Stimulated activated CD8-positive, alpha-beta memory T cell treated with anti-CD3 and anti-CD28 coated beads, Interleukin-12 subunit alpha, Interleukin-12 subunit beta, amount 100 ng/mL, for 24 hours (primary cell): Measurements from ENCODE around the gene SFTPB.

Experiments used
- DNase-seq: peaks from one replicate; pipeline ENCODE4 v3.0.0-alpha.2; 2020; ENCODE audit errors: extremely low read depth

The SFTPB gene

DNA sequence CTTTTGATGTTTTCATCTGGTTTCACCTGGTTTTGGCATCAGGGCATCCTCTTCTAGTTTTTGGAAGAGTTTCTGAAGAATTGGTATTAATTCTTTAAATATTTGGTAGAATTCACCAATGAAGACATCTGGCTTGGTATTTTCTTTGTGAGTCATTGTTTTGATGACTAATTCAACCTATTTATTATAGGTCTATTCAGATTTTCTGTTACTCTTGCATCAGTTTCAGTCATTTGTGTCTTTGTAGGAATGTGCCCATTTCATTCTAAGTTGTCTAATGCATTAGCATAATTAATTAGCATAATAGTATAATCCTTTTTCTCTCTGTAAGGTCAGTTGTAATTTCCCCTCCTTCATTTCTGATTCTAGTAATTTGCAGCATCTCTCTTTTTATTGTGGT is 34.2 kb upstream of the SFTPB start:
- DNase-seq, result no peak

DNA sequence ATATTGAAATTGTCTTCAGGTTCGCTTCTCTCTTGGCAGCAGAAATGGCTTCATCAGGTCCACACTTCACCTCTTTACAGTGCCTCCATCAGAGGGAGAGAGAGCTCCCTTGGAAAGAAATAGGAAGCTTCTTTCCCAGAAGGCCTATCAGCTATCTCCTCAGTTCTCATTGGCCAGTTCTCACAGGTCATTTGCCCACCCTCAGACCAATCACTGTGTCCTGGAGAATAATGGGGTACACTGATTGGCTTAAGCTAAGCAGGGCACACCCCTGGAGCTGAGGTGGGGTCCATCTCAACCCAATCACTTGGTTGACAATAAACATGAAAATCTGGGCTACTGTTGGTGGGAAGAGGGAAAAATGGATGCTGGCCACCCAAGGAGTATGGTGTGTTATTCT is 31.3 kb upstream of the SFTPB start:
- DNase-seq, result no peak

DNA sequence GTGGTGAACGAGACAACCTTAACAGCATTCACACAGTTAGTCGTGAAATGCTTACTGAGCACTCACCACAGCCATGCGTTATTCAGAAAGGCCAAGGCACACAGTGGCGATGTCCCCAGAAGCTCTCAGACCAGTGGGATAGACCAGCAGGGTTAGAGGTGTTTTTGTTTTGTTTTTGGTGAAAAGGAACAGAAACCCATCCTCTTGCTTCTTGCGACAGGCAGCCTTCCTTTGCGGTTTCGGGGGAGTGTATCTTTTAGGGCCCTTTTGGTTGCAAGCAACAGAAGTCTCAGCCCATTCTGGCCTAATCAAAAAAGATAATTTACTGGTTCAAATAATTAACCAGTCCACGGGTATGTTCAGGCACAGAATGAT is 30.9 kb upstream of the SFTPB start:
- no peak for DNase-seq

DNA sequence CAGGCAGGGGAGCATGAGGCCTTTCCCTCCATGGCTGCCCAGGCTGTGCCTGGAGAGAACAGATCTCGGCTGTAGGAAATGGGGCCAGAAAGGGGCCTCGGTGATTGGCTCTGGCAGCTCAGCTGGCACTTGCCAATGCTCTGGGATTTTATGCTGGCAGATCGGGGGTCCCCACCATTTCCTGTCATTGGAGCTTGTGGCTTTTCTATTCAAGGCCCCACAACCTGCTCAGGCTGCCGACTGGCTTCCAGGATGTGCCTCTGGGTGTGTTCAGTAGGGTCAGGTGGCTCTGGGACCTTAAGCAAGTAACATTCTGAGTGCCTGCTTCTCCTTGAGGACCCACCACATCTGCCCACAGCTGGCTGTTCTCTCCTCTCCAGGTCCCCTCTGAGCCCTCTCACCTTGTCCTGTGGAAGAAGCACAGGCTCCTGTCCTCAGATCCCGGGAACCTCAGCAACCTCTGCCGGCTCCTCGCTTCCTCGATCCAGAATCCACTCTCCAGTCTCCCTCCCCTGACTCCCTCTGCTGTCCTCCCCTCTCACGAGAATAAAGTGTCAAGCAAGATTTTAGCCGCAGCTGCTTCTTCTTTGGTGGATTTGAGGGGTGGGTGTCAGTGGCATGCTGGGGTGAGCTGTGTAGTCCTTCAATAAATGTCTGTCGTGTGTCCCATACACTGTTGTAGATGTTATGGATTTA is 30.3 kb upstream of the SFTPB start:
- DNase-seq, result no peak

DNA sequence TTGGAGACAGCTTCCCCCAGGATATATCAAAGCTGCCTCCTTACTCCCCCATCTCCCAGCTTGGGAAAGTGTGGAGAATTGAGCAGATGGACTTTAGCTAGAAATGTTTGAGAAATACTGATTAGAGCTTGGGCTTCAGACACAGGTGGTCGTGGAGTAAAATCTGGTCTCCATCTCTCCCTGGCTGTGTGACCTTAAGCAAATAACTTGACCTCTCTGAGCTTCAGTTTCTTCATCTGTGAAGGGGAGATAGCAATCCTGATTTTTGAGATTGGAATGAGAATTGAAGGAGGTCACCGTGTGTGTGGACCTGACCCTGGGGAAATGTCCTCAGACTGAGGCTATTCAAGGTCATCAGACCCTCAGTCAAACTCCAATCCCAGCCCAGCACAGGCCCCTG is 29.7 kb upstream of the SFTPB start:
- DNase-seq, result no peak

DNA sequence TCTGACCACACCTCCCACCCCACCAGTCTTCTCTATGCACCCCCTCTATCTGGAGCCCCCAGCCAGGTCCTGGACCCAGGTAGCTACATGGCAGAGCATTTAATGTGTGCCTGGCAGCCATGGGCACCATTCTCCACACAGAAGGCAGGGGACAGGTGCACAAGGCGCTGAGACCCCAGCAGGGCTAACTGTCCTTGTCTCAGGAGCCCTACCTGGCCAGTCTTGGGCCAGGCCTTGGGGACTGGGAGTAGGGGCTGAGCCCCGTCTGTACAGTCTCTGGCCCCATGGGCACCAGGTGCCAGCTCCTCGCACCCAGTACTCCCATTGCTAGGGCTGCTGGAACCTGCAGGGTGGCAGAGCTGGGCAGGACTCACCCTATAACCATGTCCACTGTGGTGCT is 29.1 kb upstream of the SFTPB start:
- DNase-seq, result no peak

DNA sequence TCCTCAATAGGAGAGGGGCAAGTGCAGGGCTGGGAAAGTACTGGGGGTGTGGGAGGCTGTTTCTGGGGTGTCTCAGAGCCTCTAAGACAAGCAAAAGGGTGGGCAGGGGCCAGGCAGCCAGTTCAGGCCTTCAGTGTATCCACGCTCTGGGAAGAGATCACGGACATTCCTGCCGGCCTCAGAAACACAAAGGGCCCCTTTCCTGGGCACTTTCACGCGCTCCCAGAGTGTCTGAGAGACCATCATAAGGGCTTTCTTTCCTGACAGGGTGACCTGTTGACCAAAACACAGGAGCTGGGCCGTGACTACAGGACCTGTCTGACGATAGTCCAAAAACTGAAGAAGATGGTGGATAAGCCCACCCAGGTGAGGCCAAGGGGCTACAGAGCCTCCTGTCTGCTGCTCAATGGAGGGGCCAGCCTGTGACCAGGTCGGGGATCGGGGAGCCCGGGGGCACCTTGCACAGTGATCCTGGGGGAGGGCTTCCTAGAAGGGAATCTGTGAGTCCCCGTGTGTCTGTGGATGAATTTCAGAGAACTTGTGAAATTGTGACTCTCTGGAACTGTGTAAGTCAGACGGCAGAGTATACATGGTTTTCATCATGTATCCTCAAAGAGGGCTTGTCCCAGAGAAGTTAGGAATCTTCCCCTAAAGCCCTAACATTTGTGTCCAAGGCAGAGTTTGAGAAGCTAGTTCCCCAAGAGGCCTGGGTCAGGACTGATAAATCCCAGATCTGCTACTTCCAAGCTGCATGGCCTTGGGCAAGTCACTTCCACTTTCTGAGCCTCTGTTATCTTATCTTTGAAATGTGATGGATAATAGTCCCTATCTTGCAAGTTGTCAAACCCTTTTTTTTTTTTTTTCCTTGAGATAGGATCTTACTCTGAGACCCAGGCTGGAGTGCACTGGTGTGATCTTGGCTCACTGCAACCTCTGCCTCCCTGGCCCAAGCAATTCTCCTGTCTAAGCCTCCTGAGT is 28.0 kb upstream of the SFTPB start:
- DNase-seq, result no peak

DNA sequence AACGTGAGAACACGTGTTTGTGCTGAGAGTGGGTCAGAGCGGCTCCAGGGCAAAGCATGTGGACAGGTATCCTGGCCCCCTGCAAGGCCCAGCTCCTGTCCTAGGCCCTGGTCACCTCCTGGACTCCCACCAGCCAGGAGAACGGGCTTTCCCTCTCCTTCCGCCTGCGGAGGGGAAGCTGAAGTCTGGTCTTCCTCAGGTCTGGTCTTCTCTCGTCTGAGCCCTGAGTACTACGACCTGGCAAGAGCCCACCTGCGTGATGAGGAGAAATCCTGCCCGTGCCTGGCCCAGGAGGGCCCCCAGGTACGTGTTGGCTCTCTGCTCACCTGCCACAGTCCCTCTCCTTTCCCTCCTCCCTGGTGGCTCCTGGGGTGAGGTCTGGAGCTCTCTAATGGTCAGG is 27.1 kb upstream of the SFTPB start:
- no peak for DNase-seq

DNA sequence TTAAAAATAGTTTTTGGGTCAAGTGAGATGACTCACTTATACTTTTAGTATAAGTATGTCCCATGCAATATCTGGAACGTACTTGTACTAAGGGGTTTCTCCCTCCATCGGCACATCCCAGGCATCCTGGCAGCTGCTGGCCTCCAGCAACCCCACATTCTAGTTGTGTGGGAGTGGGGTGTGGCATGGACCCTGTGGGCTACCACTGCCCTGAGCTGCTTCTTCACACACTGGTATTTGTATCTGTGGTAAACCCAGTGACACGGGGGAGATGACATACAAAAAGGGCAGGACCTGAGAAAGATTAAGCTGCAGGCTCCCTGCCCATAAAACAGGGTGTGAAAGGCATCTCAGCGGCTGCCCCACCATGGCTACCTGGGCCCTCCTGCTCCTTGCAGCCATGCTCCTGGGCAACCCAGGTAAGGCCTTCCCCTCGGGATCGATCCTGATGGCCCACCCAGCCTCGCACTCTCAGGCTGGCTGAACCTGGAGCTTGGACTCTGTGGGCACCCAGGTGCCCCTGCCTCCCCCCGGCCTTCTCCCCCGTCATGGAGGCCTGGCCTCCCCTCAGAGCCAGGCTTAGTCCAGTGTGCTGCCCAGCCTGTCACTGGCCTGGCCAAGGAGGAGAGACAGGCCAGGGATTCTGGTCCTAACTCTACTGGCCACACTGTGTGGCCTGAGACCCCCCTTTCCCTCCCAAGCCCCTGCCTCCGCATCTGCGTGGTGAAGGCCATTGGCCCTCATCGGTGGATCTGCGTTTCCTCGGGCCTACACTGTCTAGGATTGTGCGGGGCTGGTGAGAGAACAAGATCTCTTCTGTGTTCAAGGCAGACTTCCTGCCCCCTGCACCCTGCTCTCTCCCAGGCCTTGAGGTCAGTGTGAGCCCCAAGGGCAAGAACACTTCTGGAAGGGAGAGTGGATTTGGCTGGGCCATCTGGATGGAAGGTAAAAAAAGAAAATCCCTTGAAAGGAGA is 26.3 kb upstream of the SFTPB start, which contains the start of gene GNLY:
TSS of gene GNLY (plus strand) at position 307 of the 974 bp plus-strand sequence. CDS start at position 368, 61 bp downstream.
- no peak for DNase-seq

DNA sequence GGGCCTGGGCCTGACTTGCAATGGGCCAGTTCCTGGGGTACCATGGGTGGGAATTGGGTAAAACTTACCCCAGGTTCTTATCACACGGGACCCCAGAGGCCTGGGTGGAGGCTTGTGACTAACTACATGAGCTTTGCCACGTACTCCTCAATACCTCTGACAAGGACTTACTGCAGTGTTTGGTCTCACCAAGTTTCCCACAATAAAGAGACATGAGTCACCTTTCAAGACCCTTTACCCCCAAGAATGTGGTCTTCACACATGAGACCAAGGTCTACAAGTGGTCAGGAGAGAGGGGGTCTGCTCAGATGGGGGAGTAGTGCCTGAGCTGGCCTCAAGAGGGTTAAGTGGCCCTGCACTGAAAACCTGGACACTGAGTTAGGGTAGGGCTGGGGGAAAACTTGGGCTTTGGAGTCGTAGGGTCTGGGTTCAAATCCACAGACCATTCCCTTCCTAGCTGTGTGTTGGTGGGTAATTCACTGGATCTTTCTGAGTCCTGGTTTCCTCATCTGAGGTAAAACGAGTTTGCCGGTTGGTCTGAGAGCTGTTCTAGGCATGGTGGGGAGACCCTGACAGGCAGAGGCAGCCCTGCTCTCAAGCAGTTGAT is 24.1 kb upstream of the SFTPB start:
- no peak for DNase-seq

DNA sequence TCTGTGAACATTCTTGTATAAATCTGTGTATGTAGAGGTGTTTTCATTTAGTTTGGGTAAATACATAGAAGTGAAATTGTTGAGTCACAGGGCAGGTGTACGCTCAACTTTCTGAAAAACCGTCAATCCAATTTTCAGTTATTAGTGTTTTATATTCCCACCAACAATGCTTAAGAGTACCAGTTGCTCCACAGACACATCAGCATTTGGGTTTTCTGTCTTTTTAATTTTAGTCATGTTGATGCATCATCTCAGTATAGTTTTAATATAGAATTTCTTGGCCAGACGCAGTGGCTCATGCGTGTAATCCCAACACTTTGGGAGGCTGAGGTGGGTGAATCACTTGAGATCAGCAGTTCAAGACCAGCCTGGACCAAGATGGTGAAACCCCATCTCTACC is 22.9 kb upstream of the SFTPB start:
- DNase-seq, result no peak

DNA sequence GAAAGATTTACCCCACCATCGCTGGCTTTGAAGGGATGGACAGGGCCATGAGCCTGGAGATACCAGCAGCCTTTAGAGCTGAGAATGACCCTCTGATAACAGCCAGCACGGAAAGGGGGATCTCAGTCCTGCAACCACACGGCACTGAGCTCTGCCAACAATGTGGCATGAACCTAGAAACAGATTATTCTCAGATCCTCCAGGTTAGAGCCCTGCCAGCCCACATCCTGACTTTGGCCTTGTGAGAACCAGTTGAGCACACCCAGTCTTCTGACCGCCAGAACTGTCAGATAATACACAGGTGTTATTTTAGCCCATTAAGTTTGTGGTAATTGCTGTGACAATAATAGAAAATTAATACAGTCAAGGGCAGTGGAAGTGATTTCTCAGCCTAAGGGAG is 16.8 kb upstream of the SFTPB start:
- DNase-seq, result no peak

DNA sequence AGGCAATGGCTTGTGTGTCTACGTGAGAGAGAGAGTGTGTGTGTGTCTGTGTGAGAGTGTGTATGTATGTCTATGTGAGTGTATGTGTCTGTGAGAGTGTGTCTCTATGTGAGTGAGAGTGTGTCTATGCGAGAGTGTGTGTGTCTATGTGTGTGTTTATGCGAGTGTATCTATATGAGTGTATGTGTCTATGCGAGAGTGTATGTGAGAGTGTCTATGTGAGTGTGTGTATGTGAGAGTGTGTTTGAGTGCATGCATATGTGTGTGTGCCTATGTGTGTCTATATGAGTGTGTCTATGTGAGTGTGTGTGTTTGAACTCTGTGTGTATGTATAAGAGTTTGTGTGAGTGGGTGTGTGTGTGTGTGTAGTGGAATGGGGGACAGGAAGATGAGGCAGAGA is 16.4 kb upstream of the SFTPB start:
- DNase-seq, result no peak

DNA sequence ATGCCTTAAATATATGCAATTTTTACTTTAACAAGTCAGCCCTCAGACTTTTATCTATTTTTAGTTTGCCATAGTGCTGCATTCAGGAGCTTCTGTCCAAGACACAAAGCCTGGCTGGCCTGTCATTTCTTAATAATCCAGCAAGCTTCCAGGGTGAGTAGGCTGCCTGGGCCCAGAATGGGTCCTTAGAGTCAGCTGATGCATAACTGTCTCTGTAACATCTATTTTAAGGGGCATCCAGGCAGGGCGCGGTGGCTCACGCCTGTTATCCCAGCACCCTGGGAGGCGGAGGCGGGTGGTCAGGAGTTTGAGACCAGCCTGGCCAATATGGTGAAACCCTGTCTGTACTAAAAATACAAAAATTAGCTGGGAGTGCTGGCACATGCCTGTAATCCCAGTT is 14.4 kb upstream of the SFTPB start:
- DNase-seq, result no peak

DNA sequence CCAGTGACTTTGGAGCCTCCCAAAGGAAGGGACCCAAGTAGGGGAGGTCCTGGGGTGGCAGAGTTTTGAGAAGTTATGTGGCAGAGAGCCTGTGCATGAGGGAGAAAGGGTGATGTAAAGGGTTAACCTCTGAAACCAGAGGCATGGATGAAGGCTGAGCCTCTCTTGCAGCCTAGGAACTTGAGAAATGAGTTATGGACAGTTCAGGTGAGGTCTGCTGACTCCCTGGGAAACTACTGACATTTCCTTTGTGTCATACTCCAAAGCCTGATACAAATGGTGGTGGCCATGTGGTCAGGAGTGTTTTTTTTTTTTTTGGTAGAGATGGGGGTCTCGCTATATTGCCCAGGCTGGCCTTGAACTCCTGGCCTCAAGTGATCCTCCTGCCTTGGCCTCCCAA is 13.8 kb upstream of the SFTPB start:
- no peak for DNase-seq

DNA sequence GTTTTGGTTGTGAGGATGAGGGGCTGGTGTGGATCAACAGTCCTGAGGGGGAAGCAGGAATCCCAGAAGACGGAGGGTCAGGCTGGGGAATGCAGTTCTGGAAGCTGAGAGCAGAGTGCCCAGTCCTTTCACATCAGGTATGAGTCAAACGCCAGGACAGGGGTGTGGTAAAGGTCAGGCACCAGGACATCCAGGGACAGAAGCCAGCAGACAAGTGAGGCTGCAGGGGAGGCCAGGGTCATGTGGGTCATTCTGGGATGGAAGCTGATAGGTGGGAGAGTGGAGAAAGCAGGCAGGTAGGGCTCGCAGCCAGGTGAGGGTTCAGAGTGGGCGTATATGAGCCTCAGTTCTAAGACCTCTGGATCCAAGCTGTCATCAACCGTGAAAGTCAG is 13.4 kb upstream of the SFTPB start:
- DNase-seq, result no peak

DNA sequence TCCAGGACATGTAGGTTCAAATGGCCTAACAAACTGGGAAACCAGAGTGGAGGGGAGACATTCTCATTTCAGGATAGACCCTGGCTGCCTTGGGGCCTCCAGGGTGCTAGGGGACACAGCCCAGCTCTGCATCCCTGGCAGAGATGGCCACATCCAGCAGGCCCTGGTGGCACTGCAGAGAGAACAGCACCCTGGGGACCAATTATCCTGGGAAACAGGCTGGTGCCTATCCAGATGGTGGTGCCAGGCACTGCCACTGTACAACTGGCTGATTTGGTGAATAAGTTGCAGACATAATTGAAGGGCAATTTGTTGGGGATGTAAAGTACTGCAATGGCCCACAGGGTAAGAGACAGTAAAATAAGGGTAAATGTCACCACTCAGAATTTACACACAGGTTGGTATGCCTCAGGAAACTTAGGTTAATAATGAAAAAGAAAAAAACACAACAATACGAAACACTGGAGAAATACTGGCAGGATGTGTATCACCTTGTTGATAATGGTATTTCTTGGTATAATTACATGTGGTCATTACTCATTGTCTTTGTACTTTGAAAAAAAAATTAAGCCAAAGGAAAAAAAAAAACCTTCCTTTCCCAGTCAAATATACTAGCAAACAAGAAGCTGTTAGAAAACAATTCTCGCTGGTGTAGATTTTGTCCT is 12.8 kb upstream of the SFTPB start:
- no peak for DNase-seq

DNA sequence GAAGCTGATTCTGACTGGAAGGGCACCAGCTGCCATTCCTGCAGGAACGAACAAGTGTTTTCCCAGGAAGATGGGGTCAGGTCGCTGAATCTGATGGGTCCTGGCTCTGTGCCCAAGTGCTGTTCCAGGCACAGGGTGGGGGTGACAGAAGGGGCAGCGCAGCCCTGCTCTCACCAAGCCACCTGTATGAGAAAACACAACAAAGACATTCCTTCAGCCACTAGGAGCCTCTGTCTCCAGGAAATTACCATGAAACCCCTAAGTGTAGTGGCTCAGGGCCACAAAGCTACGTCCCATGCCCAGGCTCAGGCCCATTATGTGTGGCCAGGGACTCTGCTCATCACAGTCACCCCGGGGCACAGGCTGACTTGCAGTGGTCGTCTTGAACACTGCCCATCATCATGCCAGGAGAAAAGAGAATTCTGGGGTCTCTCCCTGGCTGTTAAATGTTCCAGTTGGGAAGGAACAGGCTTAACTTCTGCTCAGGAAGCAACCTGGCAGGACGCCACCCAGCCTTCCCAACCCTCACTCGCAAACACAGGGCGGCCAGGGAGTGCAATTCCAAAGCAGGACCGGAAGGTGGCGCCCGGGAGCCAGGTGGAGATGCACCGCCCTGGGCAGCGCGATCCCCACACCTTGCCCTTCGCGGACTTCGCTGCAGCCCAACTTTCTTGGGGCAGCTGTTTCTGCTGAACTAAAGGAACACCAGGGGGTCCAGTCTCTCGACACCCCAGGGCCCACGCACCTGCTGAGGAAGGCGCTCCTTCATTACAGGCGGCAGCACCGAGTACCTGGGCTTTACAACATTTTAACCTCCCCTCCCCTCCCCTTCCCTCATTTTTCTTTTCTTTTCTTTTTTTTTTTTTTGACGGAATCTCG is 11.0 kb upstream of the SFTPB start:
- peak; percentile 22 for DNase-seq

DNA sequence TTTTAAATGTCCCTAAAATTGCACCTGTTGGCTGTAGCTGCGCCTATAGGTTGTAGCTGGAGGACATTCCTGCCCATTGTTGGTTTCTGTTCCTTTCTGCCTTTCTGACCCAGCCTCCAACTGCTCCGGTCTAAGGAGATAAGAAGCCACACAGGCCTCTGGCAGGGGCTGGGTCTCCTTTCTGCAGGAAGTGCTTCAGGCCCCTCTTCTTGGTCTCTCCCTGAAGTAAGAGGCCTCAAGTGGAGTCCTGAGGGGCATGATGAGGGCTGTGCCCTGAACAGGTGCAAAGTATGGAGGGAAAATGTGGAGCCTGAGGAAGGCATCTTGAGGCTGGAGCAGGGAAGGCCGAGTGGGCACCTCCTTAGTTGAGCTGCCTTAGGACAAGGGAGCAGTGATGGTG is 10.4 kb upstream of the SFTPB start:
- DNase-seq, result no peak
